Stomach (tissue), 4 donors: ENCODE measurements around the gene DIAPH2.

Experiments used
- CTCF ChIP-seq, 7 experiments: fragments of 450-650 bp in 4 of 7; fragments of 200-600 bp in 3 of 7; sonication (generic) in 3 of 7; IDR thresholded peaks; one replicate each; pipeline ENCODE4 v1.5.1; 2016 to 2019; ENCODE audit warnings: antibody characterized with exemption in 7 of 7, control low read depth in 2 of 7, mild to moderate bottlenecking in 1 of 7
- POLR2A ChIP-seq, 4 donors: fragments of 450-650 bp; IDR thresholded peaks; one replicate each; pipeline ENCODE4 v1.6.1; 2016; ENCODE audit warnings: antibody characterized with exemption in 4 of 4, control low read depth in 2 of 4, mild to moderate bottlenecking in 1 of 4, moderate library complexity in 1 of 4

GRCh38 chrX:97328853-97329390 lies 644.3 kb downstream of the DIAPH2 start:
- TF ChIP-seq POLR2A (IDR thresholded peaks at IDR 0.05), result no peak
- no peak for TF ChIP-seq CTCF (IDR thresholded peaks at IDR 0.05)
